ENCODE data around the gene ECM2. TPM values are rescaled to one million over a fixed set of nuclear protein-coding genes. Genes with fewer than 3 reads are reported as not detected.

Gene ECM2
- total RNA-seq (2021; ENCODE audit: unreplicated experiment) = not detected
- polyA plus RNA-seq (2012; ENCODE audit: insufficient read length) = not detected
- percentile 2 among the genes with signal in this experiment for Bru-seq, nascent RNA
- BruChase-seq, experiment 1, labeled RNA remaining after a 2-hour chase = percentile 9 among the genes with signal in this experiment
- percentile 10 among the genes with signal in this experiment for BruChase-seq, experiment 2, labeled RNA remaining after a 6-hour chase
- long read RNA-seq = 0 reads

GRCh38 chr9:92535940-92536850 is at the start of gene ECM2:
Gene ECM2, minus strand, starts transcription at chr9:92535990. Its CDS starts 13,124 bp downstream, at chr9:92522866.
- no TSS peak for BruUV-seq (replicated peaks)
- in situ Hi-C loops (cut with HindIII; ENCODE audit: low pct_unique_long_range_greater_than_20kb, low sequenced_read_pairs) = no loop called here
- POLR2A ChIA-PET = no interaction called here

More at GRCh38 chr9:92535940-92536850, at the start of gene ECM2:
- Histone ChIP-seq H3K27ac (ENCODE audit: low read length) (no peak within 1 kb of the TSS), H3K27me3 (ENCODE audit: control insufficient read depth, insufficient read depth, low read length) (no peaks in the 10 kb centered on the region), H3K4me1 (ENCODE audit: control insufficient read depth, insufficient read depth, low read length) (no peaks in the 10 kb centered on the region), H3K36me3 (ENCODE audit: control insufficient read depth, insufficient read depth, low read length) (no peaks in the 10 kb centered on the region), H3K9me3 (ENCODE audit: control insufficient read depth, insufficient read depth, low read depth, low read length) (no peaks in the 10 kb centered on the region), H3K4me3 (ENCODE audit: low read depth in 2 of 2, low read length in 2 of 2) (no peak within 1 kb of the TSS)
- ATAC-seq (no peak), DNase-seq (ENCODE audit: low read depth, low spot score) (no peak)
- TF ChIP-seq SIN3A (IDR thresholded peaks at IDR 0.05; ENCODE audit: borderline replicate concordance, insufficient read depth, low read depth, low read length) (no peak), CTCF (IDR thresholded peaks at IDR 0.05) (no peak), REST (IDR thresholded peaks at IDR 0.05; ENCODE audit: insufficient read depth in 1 of 2, low read depth in 2 of 2, low read length in 1 of 2) (no peak), TCF7L2 (IDR thresholded peaks at IDR 0.05; ENCODE audit: low read depth, low read length) (no peak), POLR2AphosphoS5 (IDR thresholded peaks at IDR 0.05; ENCODE audit: low read depth, low read length) (no peak)
- intact Hi-C loops (cut with micrococcal nuclease; ENCODE audit: unreplicated experiment) = no loop called here
- CTCF ChIA-PET = no interaction called here
